Stomach smooth muscle (tissue), 2 donors: ENCODE results near the gene CCDC102B.
"Not testable (repeated sequence)": the region's sequence is repeated elsewhere in the genome, so short reads cannot be mapped to it uniquely, and the experiment has no call there.

ENCODE experiments used
- H3K27ac ChIP-seq: one replicate; pipeline ENCODE4 v1.7.0; 2013; ENCODE audit warnings: mild to moderate bottlenecking, low read length, inconsistent platforms
- H3K27me3 ChIP-seq, 2 donors: one replicate each; pipeline ENCODE4 v1.7.0; 2013; ENCODE audit warnings: low read length in 2 of 2; ENCODE audit not compliant: insufficient read depth in 2 of 2, control insufficient read depth in 1 of 2
- H3K36me3 ChIP-seq, 2 donors: one replicate each; pipeline ENCODE4 v1.7.0; 2013; ENCODE audit warnings: low read length in 2 of 2; ENCODE audit not compliant: control insufficient read depth in 2 of 2, insufficient read depth in 2 of 2
- H3K4me1 ChIP-seq: one replicate; pipeline ENCODE4 v1.7.0; 2013; ENCODE audit warnings: low read length; ENCODE audit not compliant: control insufficient read depth, insufficient read depth
- H3K4me3 ChIP-seq, 2 donors: one replicate each; pipeline ENCODE4 v1.7.0; 2013; ENCODE audit warnings: low read length in 2 of 2
- H3K9ac ChIP-seq, 2 donors: one replicate each; pipeline ENCODE4 v1.7.0; 2013; ENCODE audit warnings: low read length in 2 of 2, mild to moderate bottlenecking in 1 of 2
- H3K9me3 ChIP-seq, 2 donors: one replicate each; pipeline ENCODE4 v1.7.0; 2013; ENCODE audit warnings: low read length in 2 of 2; ENCODE audit not compliant: control insufficient read depth in 2 of 2
- donor health status: healthy.
- donor health status: Pancreatic carcinoma.

The CCDC102B gene

DNA sequence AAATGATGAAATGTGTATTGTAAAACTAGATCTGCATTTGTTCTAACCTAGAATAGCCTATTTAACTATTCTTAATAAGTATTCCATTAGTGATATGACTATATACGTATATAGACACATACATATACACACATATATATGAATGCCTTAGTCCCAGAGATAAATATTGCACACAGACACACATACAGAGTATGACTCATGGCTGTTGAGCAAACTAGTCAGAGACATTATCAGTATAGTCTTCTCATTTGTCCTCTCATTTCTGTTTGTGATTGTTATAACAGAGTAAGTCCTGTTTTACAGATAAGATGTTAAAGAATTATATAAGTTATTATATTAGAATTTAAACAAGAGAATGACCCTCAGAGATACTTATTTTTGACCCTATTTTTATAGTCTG is 202.5 kb downstream of the CCDC102B start:
- no peak overlapping the region for H3K27ac ChIP-seq

GRCh38 chr18:69002233-69002632 is 204.4 kb downstream of the CCDC102B start:
- H3K9me3 ChIP-seq = no peaks in the 10 kb centered on the region
- H3K4me1 ChIP-seq = no peaks in the 10 kb centered on the region
- no peaks in the 10 kb centered on the region for H3K27me3 ChIP-seq
- no peak overlapping the region for H3K9ac ChIP-seq
- H3K4me3 ChIP-seq = no peak overlapping the region
- H3K27ac ChIP-seq = no peak overlapping the region
- H3K36me3 ChIP-seq = no peaks in the 10 kb centered on the region

More for the DNA sequence above, 202.5 kb downstream of the CCDC102B start:
- Histone ChIP-seq H3K36me3 (no peaks in the 10 kb centered on the region), H3K27me3 (no peaks in the 10 kb centered on the region), H3K4me1 (no peaks in the 10 kb centered on the region), H3K9ac (no peak overlapping the region), H3K4me3 (no peak overlapping the region), H3K9me3 (no peaks in the 10 kb centered on the region)

- not testable (repeated sequence) for H3K36me3 ChIP-seq, H3K27me3 ChIP-seq, H3K9ac ChIP-seq, H3K4me1 ChIP-seq, H3K9me3 ChIP-seq, H3K27ac ChIP-seq, H3K4me3 ChIP-seq
Observed at GRCh38 chr18:69006212-69006611, 208.3 kb downstream of the CCDC102B start.

- H3K4me3 ChIP-seq = no peak overlapping the region
- no peak overlapping the region for H3K27ac ChIP-seq
- H3K27me3 ChIP-seq = no peaks in the 10 kb centered on the region
- no peaks in the 10 kb centered on the region for H3K4me1 ChIP-seq
- no peak overlapping the region for H3K9ac ChIP-seq
- no peaks in the 10 kb centered on the region for H3K36me3 ChIP-seq
- H3K9me3 ChIP-seq = no peaks in the 10 kb centered on the region
Observed at GRCh38 chr18:69008538-69008937, 210.7 kb downstream of the CCDC102B start.

- Histone ChIP-seq H3K4me1 (no peaks in the 10 kb centered on the region), H3K9ac (no peak overlapping the region), H3K27ac (no peak overlapping the region), H3K36me3 (no peaks in the 10 kb centered on the region), H3K4me3 (no peak overlapping the region), H3K9me3 (no peaks in the 10 kb centered on the region), H3K27me3 (no peaks in the 10 kb centered on the region)
Observed at GRCh38 chr18:69021211-69021805, 223.4 kb downstream of the CCDC102B start.

GRCh38 chr18:69022426-69022825 is 224.5 kb downstream of the CCDC102B start:
- Histone ChIP-seq H3K36me3 (no peaks in the 10 kb centered on the region), H3K27me3 (no peaks in the 10 kb centered on the region), H3K27ac (no peak overlapping the region), H3K4me3 (no peak overlapping the region), H3K9me3 (no peaks in the 10 kb centered on the region), H3K9ac (no peak overlapping the region), H3K4me1 (no peaks in the 10 kb centered on the region)

- no peak overlapping the region for H3K9ac ChIP-seq
- no peaks in the 10 kb centered on the region for H3K27me3 ChIP-seq
- H3K9me3 ChIP-seq = no peaks in the 10 kb centered on the region
Observed at GRCh38 chr18:69031571-69031970, 233.7 kb downstream of the CCDC102B start.

GRCh38 chr18:69032009-69032408 is 234.1 kb downstream of the CCDC102B start:
- Histone ChIP-seq H3K27me3 (no peaks in the 10 kb centered on the region), H3K36me3 (no peaks in the 10 kb centered on the region), H3K9ac (no peak overlapping the region), H3K27ac (no peak overlapping the region), H3K9me3 (no peaks in the 10 kb centered on the region), H3K4me3 (no peak overlapping the region), H3K4me1 (no peaks in the 10 kb centered on the region)

More at GRCh38 chr18:69031571-69031970, 233.7 kb downstream of the CCDC102B start:
- no peak overlapping the region for H3K27ac ChIP-seq
- H3K36me3 ChIP-seq = no peaks in the 10 kb centered on the region
- no peaks in the 10 kb centered on the region for H3K4me1 ChIP-seq
- no peak overlapping the region for H3K4me3 ChIP-seq

- no peaks in the 10 kb centered on the region for H3K4me1 ChIP-seq
- no peaks in the 10 kb centered on the region for H3K27me3 ChIP-seq
- no peak overlapping the region for H3K4me3 ChIP-seq
- no peak overlapping the region for H3K27ac ChIP-seq
- H3K9me3 ChIP-seq = no peaks in the 10 kb centered on the region
- no peak overlapping the region for H3K9ac ChIP-seq
- no peaks in the 10 kb centered on the region for H3K36me3 ChIP-seq
Observed at GRCh38 chr18:69035756-69036155, 237.9 kb downstream of the CCDC102B start.

- no peaks in the 10 kb centered on the region for H3K27me3 ChIP-seq
- H3K4me1 ChIP-seq = no peaks in the 10 kb centered on the region
- H3K36me3 ChIP-seq = no peaks in the 10 kb centered on the region
- no peak overlapping the region for H3K9ac ChIP-seq
- no peak overlapping the region for H3K27ac ChIP-seq
- H3K4me3 ChIP-seq = no peak overlapping the region
- no peaks in the 10 kb centered on the region for H3K9me3 ChIP-seq
Observed at GRCh38 chr18:69044215-69044614, 246.3 kb downstream of the CCDC102B start.

- no peak overlapping the region for H3K4me3 ChIP-seq
- H3K4me1 ChIP-seq = no peaks in the 10 kb centered on the region
- H3K9ac ChIP-seq = no peak overlapping the region
- H3K36me3 ChIP-seq = no peaks in the 10 kb centered on the region
- no peaks in the 10 kb centered on the region for H3K27me3 ChIP-seq
- H3K27ac ChIP-seq = no peak overlapping the region
- no peaks in the 10 kb centered on the region for H3K9me3 ChIP-seq
Observed at GRCh38 chr18:69064063-69064462, 266.2 kb downstream of the CCDC102B start.
